Effector CD8-positive, alpha-beta T cell (primary cell): ENCODE data around the gene DISC1.
"Not testable (repeated sequence)": the region's sequence is repeated elsewhere in the genome, so short reads cannot be mapped to it uniquely, and the experiment has no call there.

ENCODE experiments used
- DNase-seq: peaks from one replicate; lab custom pipeline; 2025; lab: John Stamatoyannopoulos, UW

DISC1 gene

DNA sequence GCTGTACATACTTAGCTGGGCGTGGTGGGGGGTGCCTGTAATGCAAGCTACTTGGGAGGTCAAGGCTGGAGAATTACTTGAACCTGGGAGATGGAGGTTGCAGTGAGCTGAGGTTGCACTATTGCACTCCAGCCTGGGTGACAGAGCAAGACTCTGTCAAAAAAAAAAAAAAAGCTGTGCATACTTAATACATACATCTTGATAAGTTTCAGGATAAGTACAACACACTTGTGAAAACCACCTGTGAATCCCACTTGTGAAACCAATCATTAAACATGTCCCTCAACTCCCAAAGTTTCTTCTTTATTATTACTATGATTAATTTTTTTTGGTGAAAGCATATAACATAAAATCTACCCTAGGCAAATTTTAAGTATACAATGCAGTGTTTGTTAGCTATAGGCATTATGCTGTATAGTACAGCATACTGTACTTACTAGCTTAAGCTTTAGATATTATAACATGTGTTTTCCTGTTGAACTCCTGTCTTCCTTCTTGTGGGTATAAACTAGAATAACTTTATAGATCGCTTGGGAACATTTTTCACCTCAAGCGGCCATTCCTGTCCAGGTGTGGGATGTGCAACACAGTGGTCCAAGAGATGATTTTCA is 41.4 kb downstream of the DISC1 start:
- DNase-seq: no peak

DNA sequence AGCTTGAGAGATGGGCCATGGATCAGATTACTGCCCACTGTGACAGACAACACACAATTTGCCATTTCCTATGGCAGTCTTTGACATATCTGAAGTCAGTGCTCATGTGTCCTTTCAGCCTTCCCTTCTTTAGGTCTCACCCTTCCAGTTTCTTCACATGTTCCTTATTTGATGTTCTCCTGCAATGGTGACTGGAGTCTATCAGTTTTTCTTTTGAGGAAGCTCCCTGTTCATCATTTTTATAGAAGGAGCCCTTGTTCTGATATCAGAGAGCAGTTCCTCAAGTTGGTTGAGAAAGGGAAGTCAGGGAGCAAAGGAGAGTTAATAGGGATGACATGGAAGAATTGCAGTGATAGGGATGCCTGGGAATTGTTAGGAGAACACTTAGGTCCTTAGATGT is 42.2 kb downstream of the DISC1 start:
- DNase-seq: no peak

DNA sequence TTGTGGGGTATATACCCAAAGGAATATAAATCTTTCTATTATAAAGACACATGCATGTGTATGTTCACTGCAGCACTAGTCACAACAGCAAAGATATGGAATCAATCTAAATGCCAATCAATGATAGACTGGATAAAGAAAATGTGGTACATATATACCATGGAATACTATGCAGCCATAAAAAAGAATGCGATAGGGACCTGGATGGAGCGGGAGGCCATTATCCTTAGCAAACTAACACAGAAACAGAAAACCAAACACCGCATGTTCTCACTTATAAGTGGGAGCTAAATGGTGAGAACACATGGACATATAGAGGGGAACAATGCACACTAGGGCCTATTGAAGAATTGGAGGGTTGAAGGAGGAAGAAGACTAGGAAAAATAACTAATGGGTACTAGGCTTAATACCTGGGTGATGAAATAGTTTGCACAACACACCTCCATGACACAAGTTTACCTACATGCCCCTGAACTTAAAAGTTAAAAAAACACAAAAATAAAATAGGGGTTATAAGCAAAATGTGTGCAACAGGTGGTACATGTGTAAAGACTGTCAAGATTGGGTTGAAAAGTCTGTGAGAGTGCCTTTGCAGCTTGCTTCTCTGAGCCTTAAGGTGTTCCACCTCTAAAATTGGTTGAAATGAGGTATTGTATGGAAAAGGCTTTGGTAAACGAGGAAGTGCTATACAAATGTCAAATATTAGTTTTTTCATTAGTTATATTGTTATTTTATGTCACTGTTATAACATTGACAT is 43.5 kb downstream of the DISC1 start:
- DNase-seq: not testable (repeated sequence)

DNA sequence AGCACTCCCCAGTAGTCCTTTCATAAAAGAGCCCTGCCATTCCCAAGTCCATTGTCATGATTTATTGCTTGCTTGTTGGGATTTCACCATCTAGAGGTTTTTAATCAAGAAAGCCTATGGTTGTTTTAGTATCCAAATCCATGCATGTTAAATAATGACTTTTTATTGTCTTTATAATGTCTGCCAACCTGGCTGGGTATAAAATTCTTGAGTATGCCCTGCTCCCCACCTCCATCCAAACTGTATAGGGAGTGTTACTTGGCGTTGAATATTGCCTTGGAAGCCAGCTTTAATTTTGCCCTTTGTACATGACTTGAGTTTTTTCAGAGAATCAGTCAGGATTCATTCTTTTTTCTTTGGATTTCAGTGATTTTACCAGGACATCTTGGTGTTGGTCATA is 44.2 kb downstream of the DISC1 start:
- DNase-seq: no peak

- DNase-seq: no peak
Measured at GRCh38 chr1:231674575-231674974, 48.0 kb downstream of the DISC1 start.

- DNase-seq: no peak
Measured at GRCh38 chr1:231676487-231676886, 49.9 kb downstream of the DISC1 start.

GRCh38 chr1:231677442-231677841 is 50.9 kb downstream of the DISC1 start:
- no peak for DNase-seq

GRCh38 chr1:231678011-231678432 is 51.4 kb downstream of the DISC1 start:
- DNase-seq: no peak

- DNase-seq: no peak
Measured at GRCh38 chr1:231679109-231679508, 52.5 kb downstream of the DISC1 start.

GRCh38 chr1:231681006-231681405 is 54.4 kb downstream of the DISC1 start:
- no peak for DNase-seq

DNA sequence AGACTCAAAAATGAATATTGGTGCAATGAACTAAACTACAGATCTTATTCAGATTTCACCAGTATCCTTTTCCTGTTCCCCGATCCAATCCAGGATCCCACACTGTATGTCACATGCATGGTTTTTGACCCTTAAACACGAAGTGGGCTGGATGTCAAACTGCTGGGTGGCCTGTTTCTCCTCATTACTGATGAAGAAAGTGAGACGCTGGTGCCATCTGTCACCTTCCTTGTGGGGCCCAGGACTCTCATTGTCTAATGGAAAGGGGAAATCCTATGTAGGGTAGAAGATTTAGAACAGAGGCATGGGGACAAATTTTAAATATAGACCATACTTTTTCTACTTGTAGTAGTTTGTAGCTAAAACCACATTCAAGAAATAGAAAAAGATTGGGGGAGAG is 56.2 kb downstream of the DISC1 start:
- no peak for DNase-seq

DNA sequence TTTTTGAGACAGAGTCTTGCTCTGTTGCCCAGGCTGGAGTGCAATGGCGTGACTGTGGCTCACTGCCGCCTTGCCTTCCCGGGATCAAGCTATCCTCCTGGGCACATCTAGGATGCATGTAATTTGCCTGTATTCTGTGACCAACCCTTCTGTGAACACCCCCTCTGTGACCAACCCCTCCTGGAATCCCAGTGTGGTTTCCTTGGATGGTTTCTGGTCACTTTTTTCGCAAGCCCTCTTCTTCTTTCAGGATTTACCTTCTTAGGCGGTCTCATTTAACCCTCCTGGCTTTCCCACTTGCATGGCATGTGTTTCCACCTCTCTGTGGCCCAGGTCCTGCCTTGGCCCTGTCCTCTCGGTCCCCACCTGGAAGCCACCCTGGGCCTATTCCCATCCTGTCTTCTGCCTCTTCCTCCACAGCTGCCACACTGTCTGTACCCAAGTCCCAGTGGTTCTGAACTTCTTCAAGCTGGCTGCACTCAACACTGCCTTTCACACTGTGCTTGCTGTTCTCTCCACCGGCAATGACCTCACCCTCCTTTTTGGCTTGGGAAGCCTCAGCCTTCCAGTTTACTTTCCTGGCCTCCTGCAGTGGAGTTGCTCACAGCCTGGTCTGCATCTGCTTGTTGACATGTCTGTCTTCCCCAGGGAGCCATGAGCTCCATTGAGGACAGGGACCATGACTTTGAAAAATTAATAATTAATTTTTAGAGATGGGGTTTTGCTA is 57.0 kb downstream of the DISC1 start:
- no peak for DNase-seq

DNA sequence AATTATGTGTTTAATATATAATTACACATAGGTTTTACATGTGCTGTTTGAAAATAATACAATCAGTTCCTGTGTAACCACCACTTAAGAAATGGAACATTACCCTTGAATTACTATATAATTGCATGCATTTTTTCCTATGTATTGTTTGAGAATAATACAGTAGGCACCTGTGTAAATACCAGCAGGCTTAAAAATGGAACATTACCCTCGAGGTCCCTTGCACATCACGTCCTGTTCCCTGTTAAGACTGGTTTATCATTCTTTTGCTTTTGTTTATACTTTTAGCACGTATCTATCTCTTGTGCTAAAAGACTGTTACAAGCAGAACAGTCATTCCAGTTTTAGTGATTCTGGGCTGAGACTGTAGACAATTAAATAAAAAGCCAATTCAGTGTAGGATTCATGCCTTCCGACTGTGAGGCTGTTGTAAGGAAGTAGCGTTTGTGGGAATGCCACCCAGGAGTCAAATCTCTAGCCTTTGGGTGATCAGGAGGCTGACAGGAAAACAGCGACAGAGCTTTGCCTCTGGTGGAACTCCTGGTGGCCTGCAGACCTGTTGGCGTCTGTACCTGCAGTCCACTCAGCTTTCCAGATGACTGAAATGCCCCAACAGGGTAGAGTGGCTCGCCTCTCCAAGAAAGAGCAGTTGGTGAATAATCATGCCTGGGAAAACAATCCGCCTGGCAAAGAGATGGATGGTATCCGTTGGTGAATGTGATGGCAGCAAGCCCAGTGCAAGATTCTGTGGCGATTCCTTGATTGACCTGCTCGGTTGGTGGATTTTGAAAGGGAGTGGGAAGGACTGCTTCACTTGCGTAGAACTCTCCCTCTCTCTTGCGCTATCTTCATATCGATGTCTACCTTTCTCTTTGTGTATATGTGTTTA is 58.0 kb downstream of the DISC1 start:
- DNase-seq: no peak

- no peak for DNase-seq
Measured at GRCh38 chr1:231686384-231686783, 59.8 kb downstream of the DISC1 start.

GRCh38 chr1:231688989-231689388 is 62.4 kb downstream of the DISC1 start:
- DNase-seq: no peak

GRCh38 chr1:231690059-231690458 is 63.5 kb downstream of the DISC1 start:
- DNase-seq: no peak

DNA sequence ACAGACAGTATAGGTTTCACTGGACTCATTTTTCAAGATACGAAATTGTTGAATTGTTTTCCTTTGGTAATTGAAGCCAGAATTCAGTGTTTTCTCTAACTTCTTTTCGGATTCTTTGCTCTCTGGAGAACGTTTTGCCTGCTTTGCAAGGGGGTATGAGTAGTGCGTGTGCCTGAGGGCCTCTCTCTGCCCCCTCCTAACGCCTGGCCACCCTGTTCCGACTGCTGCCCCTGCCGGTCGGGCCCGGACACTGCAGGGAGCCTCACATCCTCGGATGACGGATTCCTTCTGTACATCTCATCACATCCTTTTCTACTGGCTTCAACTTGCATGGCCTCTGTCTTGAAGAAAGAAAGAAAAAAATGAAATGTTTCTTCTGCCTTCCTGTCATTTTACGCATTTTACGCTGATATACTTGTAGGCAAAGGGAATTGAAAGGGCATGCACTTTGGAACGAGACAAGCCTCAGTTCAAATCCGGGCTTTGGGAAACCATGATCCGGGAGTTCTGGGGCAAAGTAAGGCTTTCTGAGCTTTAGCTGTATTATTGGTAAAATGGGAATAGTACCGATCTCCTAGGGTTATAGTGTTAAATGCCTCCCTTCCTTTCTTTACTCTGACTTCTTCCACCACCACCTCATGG is 65.1 kb downstream of the DISC1 start:
- DNase-seq: no peak

GRCh38 chr1:231693361-231694074 is 66.9 kb downstream of the DISC1 start:
- DNase-seq: no peak

GRCh38 chr1:231694075-231694431 is 67.5 kb downstream of the DISC1 start:
- no peak for DNase-seq

DNA sequence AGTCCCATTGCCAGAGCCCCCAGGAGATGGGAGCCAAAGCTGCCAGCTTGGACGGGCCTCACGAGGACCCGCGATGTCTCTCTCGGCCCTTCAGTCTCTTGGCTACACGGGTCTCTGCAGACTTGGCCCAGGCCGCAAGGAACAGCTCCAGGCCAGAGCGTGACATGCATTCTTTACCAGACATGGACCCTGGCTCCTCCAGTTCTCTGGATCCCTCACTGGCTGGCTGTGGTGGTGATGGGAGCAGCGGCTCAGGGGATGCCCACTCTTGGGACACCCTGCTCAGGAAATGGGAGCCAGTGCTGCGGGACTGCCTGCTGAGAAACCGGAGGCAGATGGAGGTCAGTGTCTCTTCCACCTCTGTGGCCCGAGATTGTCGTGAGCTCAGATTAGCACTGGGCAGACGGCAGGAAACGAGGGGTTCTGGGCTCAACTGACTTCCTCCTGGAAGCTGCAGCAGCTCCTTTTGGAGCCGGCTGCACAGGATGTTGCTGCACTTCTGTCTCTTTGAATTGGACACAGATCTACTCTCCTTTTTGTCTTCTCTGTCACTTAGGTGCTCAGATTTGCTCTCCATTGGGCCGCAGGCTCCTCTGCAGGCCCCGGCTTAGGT is 68.0 kb downstream of the DISC1 start:
- no peak for DNase-seq
